T-helper 2 cell treated with Interferon-gamma antibody and Interleukin-4, amounts not matched to agents 100 ng/mL and 5 ng/mL, for 36 hours (primary cell): ENCODE measurements around the gene FBXW5. TPM values are rescaled to one million over a fixed set of nuclear protein-coding genes. Genes with fewer than 3 reads are reported as not detected.

Experiments
- intact Hi-C: fragments of 100-400 bp; cut with micrococcal nuclease; formaldehyde crosslinking; loops from one replicate; pipeline ENCODE4 v1.15.1; 2023
- total RNA-seq: library from RNA; stranded (reverse); gene quantifications from 2 replicates; pipeline ENCODE4 v1.2.3, GENCODE V29; 2022

FBXW5 gene, protein sequence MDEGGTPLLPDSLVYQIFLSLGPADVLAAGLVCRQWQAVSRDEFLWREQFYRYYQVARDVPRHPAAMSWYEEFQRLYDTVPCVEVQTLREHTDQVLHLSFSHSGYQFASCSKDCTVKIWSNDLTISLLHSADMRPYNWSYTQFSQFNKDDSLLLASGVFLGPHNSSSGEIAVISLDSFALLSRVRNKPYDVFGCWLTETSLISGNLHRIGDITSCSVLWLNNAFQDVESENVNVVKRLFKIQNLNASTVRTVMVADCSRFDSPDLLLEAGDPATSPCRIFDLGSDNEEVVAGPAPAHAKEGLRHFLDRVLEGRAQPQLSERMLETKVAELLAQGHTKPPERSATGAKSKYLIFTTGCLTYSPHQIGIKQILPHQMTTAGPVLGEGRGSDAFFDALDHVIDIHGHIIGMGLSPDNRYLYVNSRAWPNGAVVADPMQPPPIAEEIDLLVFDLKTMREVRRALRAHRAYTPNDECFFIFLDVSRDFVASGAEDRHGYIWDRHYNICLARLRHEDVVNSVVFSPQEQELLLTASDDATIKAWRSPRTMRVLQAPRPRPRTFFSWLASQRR
- total RNA-seq: 104 and 109 TPM in 2 replicates

GRCh38 chr9:136944519-136945332 is at the start of gene FBXW5, which contains the start of gene C8G:
Gene FBXW5 (minus strand): TSS chr9:136944738. CDS start chr9:136944083, 655 bp downstream.
Gene C8G (plus strand): TSS chr9:136945243. CDS start chr9:136945321, 78 bp downstream.
- intact Hi-C loops: loop anchor here (1.0 to 5.0 kb wide), 5 partner anchors 42 to 152 kb away; partner anchors contain the start of genes AJM1, PAXX, TMEM141 and TRAF2

DNA sequence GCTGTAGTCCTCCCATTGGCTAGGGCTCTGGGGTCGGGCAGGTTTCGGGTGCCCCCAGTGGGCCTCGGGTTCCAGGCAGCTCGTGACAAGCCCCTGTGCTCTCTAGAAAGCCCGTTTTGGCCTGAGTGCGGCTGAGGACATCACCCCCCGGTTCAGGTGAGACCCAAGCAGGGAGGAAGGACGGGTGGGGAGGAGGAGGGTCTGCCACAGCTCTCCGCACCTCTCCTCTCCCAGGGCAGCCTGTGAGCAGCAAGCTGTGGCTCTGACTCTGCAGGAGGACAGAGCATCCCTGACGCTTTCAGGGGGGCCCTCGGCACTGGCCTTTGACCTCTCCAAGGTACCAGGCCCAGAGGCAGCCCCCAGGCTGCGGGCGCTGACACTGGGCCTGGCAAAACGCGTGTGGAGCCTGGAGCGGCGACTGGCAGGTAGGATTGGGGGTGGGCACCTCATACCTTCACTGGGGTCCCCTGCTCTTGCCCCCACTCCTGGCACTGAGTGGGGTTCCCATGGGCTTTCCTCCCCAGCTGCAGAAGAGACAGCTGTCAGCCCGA is 48.4 kb upstream of the FBXW5 start:
- intact Hi-C loops: loop anchor here (1.0 to 5.0 kb wide), 8 partner anchors 15 to 510 kb away; partner anchors contain the start of genes C8G, FBXW5, PHPT1 and SAPCD2

DNA sequence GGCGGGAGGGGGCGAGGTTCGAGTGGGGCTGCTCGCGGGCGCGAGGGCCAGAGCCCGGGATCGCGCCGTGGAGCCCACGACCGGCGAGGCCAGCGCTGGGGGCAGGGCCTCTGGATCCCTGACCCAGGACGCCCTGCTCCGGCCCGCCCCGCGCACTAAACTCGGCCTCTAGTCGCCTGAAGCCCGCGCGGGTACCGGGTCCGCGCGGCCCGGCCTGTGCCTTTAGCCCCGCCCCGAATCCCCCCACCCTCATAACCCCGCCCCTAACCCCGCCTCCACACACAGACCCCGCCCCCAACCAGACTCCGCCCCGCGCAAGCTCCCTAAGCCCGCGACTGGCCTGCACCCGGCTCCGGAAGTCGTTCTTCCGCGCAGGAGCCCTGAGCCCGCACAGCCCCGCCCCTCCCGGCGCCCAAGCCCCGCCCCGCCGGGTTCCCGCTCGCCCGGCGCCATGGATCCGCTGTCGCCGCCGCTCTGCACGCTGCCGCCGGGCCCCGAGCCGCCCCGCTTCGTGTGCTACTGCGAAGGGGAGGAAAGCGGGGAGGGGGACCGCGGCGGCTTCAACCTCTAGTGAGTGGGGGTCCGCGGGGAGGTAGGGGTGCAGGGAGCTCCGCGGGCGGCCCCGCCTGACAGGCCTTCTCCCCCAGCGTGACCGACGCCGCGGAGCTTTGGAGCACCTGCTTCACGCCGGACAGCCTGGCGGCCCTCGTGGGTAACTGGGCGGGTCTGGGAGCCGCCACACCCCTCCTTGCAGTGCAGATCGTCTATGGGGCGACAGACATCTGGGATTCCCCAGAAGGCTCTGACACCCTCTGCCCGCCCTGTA is 47.7 kb upstream of the FBXW5 start, which contains the start of gene PAXX:
PAXX (plus strand) TSS at position 430 of the 826 bp plus-strand sequence; CDS start at position 452, 22 bp downstream.
- intact Hi-C loops: loop anchor here (1.0 to 5.0 kb wide), 8 partner anchors 14 to 509 kb away; partner anchors contain the start of genes C8G, FBXW5, PHPT1 and SAPCD2

GRCh38 chr9:136990242-136990911 is 45.8 kb upstream of the FBXW5 start:
- intact Hi-C loops: loop anchor here (5.0 kb wide), 1 partner anchor 143 kb away; the partner anchor contains the start of gene PHPT1

DNA sequence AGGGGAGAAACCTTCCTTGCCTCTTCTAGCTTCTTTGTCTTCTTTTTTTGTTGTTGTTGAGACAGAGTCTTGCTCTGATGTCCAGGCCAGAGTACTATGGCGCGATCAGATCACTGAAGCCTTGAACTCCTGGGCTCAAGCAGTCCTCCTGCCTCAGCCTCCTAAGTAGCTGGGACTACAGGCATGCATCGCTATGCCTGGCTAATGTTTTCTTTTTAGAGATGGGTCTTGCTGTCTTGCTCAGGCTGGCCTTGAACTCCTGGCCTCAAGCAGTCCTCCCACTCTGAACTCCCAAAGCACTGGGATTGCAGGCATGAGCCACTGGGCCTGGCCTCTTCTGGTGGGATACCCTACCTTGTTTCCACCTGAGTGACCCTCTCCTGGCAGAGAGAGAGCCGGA is 44.3 kb upstream of the FBXW5 start:
- intact Hi-C loops: no loop called here

GRCh38 chr9:136985853-136986252 is 41.3 kb upstream of the FBXW5 start:
- intact Hi-C loops: no loop called here

DNA sequence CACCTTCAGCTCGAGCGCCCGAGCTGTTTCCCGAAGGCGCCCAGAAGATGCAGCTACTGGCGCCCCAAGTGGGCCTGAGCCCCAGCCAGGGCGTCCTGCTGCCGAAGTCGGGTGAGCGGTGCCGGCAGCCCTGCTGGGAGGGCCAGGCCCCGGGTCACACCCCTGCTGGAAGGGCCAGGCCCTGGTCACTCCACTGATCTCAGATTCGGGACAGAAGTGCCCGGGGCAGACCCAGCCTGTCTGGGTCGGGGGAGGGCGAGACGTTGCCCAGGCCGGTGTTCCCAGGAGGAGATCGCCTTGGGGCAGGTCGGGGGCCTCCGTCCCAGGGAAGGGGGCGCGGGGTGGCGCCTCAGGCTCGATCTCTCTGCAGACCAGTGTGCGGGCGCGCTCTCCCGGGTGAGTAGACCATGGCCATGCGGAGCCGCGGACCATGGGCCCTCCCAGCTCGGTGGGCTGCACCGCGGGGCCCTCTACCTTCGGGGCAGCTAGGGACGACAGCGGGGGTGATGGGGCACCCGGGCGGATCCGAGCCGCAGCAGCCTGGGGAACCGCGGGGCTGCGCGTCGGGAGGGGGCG is 40.6 kb upstream of the FBXW5 start:
- intact Hi-C loops: no loop called here

DNA sequence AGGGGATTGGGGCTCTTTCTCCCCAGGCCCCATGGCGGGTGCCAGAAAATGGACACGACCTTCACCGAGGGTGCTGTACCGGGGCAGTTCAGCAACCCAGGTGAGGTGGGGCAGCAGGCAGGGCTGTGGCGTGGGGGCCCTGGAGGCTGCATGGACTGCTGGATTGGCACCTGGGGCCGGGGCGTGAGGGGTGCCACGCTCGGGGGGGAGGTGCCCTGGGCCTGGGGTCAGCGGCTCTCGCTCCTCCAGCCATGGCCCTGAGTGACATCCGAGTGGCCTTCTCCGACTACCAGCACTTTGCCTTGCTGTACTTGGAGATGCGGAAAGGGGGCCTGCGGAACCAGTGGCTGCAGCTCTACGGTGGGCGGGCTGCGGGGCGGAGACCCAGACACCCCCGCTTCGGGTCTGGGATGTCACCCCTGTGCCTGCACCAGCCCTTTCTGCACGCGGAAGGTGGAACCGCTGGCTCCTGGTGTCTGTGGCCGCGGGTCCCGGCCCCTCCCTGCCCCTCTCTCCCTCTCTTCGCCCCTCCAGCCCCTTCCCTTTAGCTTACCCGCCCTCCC is 40.0 kb upstream of the FBXW5 start:
- intact Hi-C loops: no loop called here

DNA sequence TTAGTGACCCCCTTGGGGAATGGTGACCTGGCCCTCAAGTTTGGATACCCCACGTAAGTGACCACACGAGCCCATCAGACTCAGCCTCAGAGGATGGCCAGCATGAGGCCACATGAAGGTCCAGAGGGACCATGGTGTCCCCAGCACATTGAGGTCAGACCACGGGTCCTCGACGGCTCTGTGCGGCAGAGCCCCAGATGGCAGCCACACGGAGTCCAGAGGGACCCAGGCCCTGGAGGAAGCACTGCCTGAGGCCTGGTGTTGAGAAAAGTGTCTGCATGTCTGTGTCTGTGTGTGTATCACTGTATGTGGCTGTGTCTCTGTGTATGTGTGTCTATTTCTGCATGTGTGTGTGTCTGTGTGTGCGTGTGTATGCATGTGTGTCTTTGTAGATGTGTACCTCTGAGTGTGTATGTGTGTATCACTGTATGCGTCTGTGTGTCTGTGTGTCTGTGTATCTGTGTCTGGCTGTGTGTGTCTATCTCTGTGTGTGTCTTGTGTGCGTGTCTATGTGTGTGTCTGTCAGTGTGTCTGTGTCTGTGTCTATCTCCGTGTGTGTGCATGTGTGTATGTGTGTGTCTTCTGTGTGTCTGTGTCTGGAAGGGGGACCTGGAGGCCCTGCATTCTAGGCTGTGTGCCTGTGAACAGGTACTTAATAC is 39.2 kb upstream of the FBXW5 start:
- intact Hi-C loops: no loop called here

- intact Hi-C loops: no loop called here
Observed at GRCh38 chr9:136983167-136983566, 38.6 kb upstream of the FBXW5 start.

DNA sequence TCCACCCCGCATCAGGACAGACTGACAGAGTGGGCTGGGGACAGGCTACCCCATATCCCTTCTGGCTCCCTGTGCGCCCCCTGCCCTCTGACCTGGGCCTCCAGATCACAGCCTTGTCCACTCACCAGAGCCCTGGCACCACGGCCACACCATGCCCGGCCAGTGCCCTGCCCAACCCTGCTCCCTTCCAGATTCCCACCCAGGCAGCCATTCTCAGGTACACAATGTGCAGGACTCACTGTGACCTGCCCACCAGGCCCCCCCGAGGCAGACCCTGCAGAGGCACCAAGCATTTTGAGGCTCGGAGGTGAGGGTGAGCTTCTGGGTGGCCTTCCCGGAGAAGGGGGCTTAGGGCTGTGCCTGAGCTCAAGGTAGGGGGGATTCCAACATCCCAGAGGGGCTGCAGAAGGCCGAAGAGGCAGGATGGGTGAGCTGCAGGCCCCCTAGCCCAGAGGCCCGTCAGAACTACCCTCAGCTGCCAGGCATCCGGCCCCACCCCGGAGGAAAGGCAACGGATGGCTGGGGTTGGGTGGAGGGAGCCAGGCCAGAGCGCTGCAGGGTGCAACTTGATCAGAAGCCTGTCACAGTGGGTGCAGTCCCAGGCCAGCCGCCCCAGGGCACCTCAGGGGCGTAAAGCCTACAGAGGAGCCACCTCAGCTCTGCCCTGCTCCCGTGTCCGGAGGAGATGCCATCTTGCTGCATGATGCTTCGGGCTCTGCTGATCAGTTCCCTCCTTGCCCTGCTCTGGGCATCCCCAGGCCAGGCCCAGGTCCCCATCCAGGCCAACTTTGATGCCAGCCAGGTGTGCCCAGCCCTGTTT is 37.9 kb upstream of the FBXW5 start, which contains the start of gene LCNL1:
LCNL1 (plus strand) TSS at position 762 of the 820 bp plus-strand sequence. CDS start 594 bp downstream, outside the sequence.
- intact Hi-C loops: no loop called here

DNA sequence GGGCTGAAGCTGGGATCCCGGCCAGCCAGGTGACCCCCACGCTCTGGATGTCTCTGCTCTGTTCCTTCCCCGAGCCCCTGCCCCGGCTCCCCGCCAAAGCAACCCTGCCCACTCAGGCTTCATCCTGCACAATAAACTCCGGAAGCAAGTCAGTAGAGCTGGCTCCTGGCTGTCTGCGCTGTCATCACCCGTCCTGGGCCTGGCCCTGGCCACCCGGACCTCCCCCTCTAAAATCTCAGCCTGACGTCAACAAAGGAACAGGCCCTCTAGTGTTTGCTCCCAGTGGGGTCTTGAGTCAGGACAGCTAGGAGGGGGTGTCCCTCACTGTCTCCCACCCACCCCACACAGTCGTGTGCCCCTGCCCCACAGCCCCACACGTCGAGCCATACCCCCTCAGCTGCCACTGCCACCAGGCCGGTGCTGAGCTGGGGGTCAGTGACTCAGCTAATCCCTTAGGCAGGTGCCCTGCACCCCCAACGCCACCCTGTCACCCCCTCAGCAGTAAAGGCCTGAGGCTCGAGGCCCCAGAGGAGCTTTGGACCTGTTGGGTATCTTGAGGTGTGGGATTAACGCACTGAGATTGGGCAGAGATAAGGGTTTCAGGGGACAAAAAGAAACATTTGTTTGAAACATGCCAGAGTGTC is 37.2 kb upstream of the FBXW5 start:
- intact Hi-C loops: no loop called here

DNA sequence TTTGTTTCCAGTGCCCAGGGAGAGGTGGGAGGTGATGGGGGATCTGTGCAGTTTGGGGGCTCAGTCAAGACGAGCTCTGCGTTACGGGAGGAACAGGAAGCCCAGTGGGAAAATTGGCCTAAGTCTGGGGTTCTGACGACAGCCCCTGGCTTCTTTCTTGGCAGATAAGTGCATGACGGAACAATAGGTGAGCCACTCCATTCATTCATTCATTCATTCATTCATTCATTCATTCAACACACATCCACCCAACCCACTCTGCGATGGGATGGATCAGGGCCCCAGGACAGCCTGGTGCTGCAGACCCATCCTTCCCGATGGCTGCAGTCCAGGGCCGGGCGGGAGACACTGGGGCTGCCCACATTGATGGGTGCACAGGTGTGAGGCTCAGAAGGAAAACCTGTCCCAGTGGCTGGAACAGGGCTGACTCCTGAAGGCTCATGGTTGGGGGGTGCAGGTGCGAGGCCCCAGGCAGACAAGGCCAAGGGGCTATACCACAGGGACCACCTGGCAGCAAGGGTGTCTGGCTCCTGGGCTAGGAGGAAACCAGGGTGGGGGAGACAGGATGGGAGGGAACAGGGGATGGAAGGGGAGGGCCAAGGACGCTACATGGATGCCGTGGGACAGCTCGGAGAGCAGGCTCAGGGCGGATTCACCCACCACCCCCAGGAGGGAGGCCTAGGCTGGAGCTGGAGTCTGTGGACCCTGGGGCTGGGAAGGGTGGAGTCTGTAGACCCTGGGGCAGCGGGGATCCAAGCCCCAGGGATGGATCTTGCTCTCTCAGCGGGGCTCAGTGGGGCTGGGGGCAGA is 36.3 kb upstream of the FBXW5 start:
- intact Hi-C loops: no loop called here

DNA sequence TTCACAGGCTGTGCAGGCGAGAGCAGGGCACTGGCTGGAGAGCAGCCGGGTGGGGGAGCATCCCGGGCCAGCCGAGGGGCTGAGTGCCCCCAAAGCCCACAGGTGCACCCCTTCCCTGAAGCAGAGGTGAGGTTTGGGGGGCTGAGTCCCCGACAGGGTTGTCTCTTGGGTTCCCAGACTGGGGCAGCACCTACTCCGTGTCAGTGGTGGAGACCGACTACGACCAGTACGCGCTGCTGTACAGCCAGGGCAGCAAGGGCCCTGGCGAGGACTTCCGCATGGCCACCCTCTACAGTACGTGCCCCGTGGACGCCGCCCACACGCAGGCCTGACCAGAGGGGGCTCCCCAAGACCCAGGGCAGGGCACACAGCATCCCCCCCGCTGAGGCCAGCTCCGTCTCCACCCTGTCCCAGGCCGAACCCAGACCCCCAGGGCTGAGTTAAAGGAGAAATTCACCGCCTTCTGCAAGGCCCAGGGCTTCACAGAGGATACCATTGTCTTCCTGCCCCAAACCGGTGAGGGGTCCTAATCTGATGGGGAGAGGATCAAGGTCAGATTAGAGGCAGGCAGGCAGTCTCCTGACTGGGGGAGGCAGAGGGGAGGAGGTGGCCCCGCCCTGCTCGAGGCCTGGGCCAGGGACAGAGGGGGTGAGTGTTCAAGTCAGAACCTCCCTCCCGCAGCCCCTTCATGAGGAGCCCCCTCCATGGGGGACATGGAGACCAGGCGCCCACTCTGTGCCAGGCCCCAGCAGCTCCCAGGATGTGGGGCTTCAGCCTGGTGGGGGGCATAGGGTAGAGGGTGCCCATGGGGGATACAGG is 35.4 kb upstream of the FBXW5 start:
- intact Hi-C loops: no loop called here
